Hepatic stellate cell (primary cell): Measurements from ENCODE around the gene EHD4.

Experiments used
- DNase-seq: peaks from one replicate; pipeline ENCODE4 v3.0.0; 2011; ENCODE audit warnings: low spot score

EHD4 gene

GRCh38 chr15:41858756-41859155 lies 113.6 kb downstream of the EHD4 start:
- no peak for DNase-seq

- no peak for DNase-seq
Observed at GRCh38 chr15:41857316-41857715, 115.0 kb downstream of the EHD4 start.

DNA sequence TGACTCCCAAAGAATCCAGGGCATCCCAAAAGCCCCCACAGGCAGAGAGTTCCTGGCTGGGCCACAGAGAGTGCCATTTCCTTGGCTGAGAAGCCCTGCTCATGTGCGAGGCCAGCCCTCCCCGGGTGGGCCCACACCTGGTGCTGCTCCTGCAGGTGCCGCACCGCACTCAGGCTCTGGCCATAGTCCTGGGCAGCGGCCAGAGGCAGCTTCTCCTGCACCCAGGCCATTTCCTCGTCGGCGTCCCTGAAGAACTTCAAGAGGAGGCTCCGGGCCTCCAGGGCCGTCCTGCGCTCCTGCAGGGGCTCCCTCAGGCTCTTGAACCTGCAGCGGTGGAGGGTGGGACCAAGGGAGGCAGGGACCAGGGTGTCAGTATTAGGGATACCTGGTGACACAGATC lies 115.6 kb downstream of the EHD4 start:
- no peak for DNase-seq

- no peak for DNase-seq
Observed at GRCh38 chr15:41856262-41856661, 116.1 kb downstream of the EHD4 start.

- no peak for DNase-seq
Observed at GRCh38 chr15:41855261-41855961, 116.9 kb downstream of the EHD4 start.

DNA sequence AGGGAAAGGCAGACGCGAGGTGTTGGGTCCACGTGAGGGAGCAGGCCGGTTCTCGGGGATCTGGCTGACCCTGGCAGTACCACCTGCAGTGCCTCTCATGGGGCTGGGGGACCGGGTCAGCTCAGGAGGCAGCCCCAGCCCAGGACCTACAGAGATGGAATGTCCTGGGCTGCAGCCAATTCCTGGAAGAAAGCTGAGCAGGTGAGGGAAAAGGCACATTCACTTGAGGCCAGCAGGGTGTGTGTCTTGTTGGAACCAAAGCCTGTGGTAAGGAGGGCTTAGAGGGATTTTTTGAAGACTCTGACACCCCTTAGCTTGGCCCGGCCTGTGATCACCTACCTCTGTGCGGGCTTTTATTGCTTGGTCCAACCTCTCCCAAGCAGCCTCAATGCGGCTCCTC lies 117.9 kb downstream of the EHD4 start:
- DNase-seq = no peak

DNA sequence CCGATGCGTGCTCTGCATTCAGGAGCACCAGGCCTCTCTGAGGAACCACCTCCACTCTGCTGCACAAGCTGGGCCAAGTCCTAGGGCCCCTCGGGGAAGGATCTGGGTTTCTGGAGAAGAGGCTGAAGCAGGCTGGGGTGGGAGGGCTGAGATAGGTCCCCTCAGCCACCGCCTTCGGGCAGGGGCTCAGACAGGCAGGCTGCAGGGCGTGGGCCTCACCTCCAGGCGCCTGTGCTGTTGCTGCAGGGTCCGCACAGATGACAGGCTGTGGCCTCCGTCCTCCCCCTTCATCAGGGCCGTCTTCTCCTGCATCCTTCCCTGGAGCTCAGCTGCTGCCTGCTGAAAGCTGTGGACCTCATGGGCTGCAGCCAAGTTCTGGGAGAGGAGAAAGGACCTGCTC lies 118.5 kb downstream of the EHD4 start:
- no peak for DNase-seq

GRCh38 chr15:41852736-41853590 lies 119.4 kb downstream of the EHD4 start:
- DNase-seq = no peak

DNA sequence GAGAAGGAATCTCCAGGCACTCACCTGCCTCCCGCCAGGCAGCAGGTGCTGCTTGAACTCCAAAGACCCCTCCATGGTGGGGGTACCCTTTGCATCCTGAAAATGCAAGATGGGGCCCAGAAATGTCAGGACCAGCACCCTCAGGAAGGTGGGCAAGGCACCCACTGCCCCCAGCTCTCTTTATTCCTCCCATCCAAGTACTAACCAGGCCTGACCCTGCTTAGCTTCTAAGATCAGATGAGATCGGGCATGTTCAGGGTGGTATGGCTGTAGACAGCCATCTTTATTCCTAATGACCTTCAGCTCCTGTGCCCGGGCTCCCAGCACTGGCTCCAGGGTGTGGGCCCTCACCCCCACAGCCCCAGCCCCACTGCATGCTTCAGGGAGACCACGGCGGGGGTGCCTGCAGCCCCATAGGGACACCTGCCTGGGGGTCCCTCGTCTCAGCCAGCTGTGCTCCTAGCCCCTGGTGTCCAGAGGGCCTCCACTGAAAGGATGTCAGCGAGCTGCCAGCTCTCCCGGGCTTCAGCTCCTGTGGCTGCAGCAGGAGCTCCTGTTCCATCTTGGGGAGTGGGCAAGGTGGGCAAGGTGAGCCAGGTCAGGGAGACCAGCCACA lies 120.5 kb downstream of the EHD4 start:
- DNase-seq = no peak

DNA sequence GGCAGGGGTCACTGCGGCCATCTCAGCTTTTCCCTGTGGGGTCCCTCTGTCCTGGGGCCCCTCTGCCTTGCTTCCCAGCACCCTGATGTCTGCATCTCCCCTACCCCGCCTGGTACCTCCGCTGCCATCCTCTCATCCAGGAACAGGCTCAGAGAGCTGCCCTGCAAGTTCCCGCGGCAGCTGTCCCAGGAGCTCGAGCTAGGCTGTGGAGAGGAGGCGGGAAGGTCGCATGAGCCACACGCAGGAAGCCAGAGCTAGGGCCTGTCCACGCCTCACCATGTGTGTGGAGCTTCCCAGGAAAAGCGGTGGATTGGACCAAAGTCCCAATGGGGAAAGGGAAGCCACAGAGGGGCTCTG lies 121.2 kb downstream of the EHD4 start:
- DNase-seq = no peak

DNA sequence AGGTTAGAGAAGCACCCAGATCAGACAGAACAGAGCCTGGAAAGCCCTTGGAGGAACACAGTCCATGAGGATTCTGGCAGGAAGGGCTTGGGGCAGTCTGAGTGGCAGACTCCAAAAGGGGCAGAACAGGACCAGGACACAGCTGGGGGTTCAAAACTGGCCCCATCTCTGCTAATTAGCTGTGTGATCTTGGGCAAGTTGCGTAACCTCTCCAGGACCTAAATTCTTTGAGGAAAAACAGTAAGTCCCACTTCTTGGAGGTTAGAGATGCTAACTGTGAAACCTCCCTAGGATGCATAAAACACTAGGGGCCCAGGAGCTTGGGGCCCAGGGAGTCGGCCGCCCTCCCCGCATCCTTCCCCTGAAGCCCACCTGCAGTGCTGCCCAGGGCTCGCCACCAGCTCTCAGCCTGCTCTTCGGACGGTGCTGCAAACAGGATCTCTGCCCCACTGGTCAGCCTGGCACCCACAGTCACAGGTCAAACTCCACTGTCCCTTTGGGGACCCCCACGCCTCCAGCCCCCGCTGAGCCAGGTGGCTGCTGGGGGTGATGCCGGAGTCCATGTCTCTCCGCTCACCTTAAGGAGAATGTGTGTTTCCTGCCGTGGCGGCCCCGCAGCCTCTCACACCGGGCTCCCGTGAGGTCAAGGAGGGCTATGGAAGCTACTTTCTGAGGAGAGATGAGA lies 121.7 kb downstream of the EHD4 start:
- no peak for DNase-seq

DNA sequence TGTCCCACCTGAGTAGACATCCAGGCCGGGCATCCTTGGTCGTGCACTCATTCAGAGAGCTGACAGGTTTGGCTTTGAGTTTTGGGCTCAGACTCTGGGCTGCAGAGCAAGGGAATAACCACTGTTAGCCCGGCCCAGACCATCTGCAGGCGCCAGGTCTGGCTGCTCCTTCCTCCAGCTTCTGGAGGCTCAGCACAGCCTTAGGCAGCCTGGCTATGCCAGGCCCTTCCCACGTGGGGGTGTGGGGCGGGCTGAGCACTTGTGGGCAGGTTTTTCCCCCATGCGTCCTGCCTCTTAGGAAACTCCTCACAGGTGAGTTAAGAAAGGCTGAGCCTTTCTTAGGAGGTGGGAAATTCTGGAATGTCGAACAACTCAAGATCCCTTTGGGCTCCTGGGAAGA lies 122.5 kb downstream of the EHD4 start:
- no peak for DNase-seq

DNA sequence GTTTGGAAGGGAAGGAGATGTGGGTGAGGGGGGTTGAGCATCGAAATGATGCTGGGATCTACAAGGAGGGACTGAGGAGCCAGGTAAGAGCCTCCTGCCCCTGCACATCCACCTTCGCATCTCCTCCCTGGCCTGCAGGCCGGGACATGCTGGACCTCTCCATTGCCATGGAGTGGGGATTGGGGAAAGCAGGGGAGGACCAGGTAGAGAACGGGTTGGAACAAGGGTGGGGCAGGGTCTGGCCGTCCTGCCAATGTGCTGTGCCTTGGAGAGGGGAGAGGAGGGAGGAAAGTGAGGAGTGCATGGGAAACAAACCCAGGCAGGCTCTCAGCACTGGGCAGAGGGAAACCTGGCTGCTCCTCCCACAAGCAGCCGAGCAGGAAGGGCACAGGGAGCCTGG lies 123.2 kb downstream of the EHD4 start:
- no peak for DNase-seq

GRCh38 chr15:41848631-41849030 lies 123.7 kb downstream of the EHD4 start:
- DNase-seq = no peak

GRCh38 chr15:41847981-41848380 lies 124.4 kb downstream of the EHD4 start:
- DNase-seq = no peak

DNA sequence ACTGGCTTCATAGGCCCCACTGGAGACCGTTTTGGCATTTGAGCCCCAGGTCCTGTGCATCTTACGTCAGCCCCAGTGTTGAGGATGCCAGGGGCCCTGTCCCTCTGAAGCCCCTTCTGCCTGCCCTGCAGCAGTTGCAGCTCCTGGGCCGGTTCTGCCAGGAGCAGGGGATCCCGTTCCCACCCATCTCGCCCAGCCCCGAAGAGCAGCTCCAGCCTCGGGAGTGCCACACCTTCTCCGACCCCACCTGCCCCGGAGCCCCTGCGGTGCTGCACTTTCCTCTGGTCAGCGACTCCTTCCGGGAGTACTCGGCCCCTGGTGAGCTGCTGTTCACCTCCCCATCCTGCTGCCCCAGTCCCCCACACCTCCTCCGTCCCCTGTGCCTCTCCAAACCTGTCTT lies 125.2 kb downstream of the EHD4 start:
- no peak for DNase-seq
